GM18526 (cell line): ENCODE data around the gene LGALS12.

ENCODE experiments used
- POLR2A ChIP-seq: IDR thresholded peaks from 3 replicates; pipeline ENCODE4 v1.6.1; 2011; ENCODE audit not compliant: insufficient read length; ENCODE audit errors: extremely low read depth

Gene LGALS12

GRCh38 chr11:63493127-63493526 is 12.8 kb upstream of the LGALS12 start:
- TF ChIP-seq POLR2A = no peak

GRCh38 chr11:63494975-63495374 is 10.9 kb upstream of the LGALS12 start:
- no peak for TF ChIP-seq POLR2A

GRCh38 chr11:63499874-63500273 is 6.0 kb upstream of the LGALS12 start:
- TF ChIP-seq POLR2A = no peak

- no peak for TF ChIP-seq POLR2A
Observed at GRCh38 chr11:63501236-63501635, 4.6 kb upstream of the LGALS12 start.

- TF ChIP-seq POLR2A = no peak
Observed at GRCh38 chr11:63502252-63502820, 3.5 kb upstream of the LGALS12 start.

GRCh38 chr11:63503492-63503891 is 2.4 kb upstream of the LGALS12 start:
- TF ChIP-seq POLR2A = no peak

GRCh38 chr11:63504054-63504453 is 1.8 kb upstream of the LGALS12 start:
- no peak for TF ChIP-seq POLR2A

- no peak for TF ChIP-seq POLR2A
Observed at GRCh38 chr11:63504933-63505586, 824 bp upstream of the LGALS12 start.

- TF ChIP-seq POLR2A = no peak
Observed at GRCh38 chr11:63506876-63507275, 992 bp downstream of the LGALS12 start.

GRCh38 chr11:63507511-63507910 is 1.6 kb downstream of the LGALS12 start:
- no peak for TF ChIP-seq POLR2A

GRCh38 chr11:63508009-63508408 is 2.1 kb downstream of the LGALS12 start:
- no peak for TF ChIP-seq POLR2A

- no peak for TF ChIP-seq POLR2A
Observed at GRCh38 chr11:63508745-63509144, 2.9 kb downstream of the LGALS12 start.

- TF ChIP-seq POLR2A = no peak
Observed at GRCh38 chr11:63510360-63511047, 4.6 kb downstream of the LGALS12 start.

GRCh38 chr11:63511048-63511748 is 5.3 kb downstream of the LGALS12 start:
- TF ChIP-seq POLR2A = no peak

- TF ChIP-seq POLR2A = no peak
Observed at GRCh38 chr11:63512816-63513215, 6.9 kb downstream of the LGALS12 start.

GRCh38 chr11:63516109-63516508 is 10.2 kb downstream of the LGALS12 start:
- TF ChIP-seq POLR2A = no peak
